Activated T-helper 2 cell treated with anti-CD3 and anti-CD28 coated beads, Interferon-gamma antibody, Interleukin-2, Interleukin-4, amounts not matched to agents 10 μg/mL and 5 μg/mL and 100 μg/mL, durations not matched to agents 14 hours and 24 hours and 36 hours (primary cell): ENCODE data around the gene PTGER3. TPM values are rescaled to one million over a fixed set of nuclear protein-coding genes. Genes with fewer than 3 reads are reported as not detected.

Experiments used
- DNase-seq: peaks from one replicate; pipeline ENCODE4 v3.0.0; 2021; ENCODE audit warnings: low spot score
- H3K27ac Mint-ChIP-seq: one replicate; pipeline ENCODE4 v1.8.0; 2021; ENCODE audit warnings: mixed read lengths
- H3K27me3 Mint-ChIP-seq: one replicate; pipeline ENCODE4 v1.8.0; 2021; ENCODE audit warnings: low read depth, mixed read lengths
- H3K36me3 Mint-ChIP-seq: one replicate; pipeline ENCODE4 v1.8.0; 2021; ENCODE audit warnings: low read depth, mixed read lengths
- H3K4me1 Mint-ChIP-seq: one replicate; pipeline ENCODE4 v1.8.0; 2021; ENCODE audit warnings: low read depth, mixed read lengths
- H3K4me3 Mint-ChIP-seq: one replicate; pipeline ENCODE4 v1.8.0; 2021; ENCODE audit warnings: low read depth, mild to moderate bottlenecking, moderate library complexity, mixed read lengths
- H3K9me3 Mint-ChIP-seq: one replicate; pipeline ENCODE4 v1.8.0; 2021; ENCODE audit warnings: mixed read lengths
- intact Hi-C: fragments of 100-400 bp; cut with micrococcal nuclease; formaldehyde crosslinking; loops from one replicate; pipeline ENCODE4 v1.15.1; 2023
- total RNA-seq: library from RNA; stranded (reverse); gene quantifications from 2 replicates; pipeline ENCODE4 v1.2.3, GENCODE V29; 2022

The PTGER3 gene
- total RNA-seq, 1 donor from 2014 or later = 0.43 TPM

- H3K27me3 Mint-ChIP-seq = peaks cover 49% of the 10 kb centered on the region
- intact Hi-C loops = loop anchor here (5.0 to 10.0 kb wide), 2 partner anchors 130 to 278 kb away; no protein-coding TSS in a partner anchor
These were observed 2.8 kb downstream of the PTGER3 start for GRCh38 chr1:71044833-71045232.

GRCh38 chr1:71043065-71043464, 4.6 kb downstream of the PTGER3 start:
- H3K4me1 Mint-ChIP-seq = peaks cover 25% of the 10 kb centered on the region
- H3K4me3 Mint-ChIP-seq = no peak overlapping the region
- H3K9me3 Mint-ChIP-seq = no peaks in the 10 kb centered on the region
- intact Hi-C loops = loop anchor here (10.0 kb wide), 1 partner anchor 128 kb away; no protein-coding TSS in a partner anchor
- no peak overlapping the region for H3K27ac Mint-ChIP-seq
- H3K27me3 Mint-ChIP-seq = peaks cover 45% of the 10 kb centered on the region
- no peak for DNase-seq
- H3K36me3 Mint-ChIP-seq = no peaks in the 10 kb centered on the region

More at GRCh38 chr1:71044833-71045232, 2.8 kb downstream of the PTGER3 start:
- no peaks in the 10 kb centered on the region for H3K9me3 Mint-ChIP-seq
- DNase-seq = no peak
- no peak overlapping the region for H3K27ac Mint-ChIP-seq
- H3K4me3 Mint-ChIP-seq = no peak overlapping the region
- H3K36me3 Mint-ChIP-seq = no peaks in the 10 kb centered on the region
- peaks cover 23% of the 10 kb centered on the region for H3K4me1 Mint-ChIP-seq

- peaks cover 36% of the 10 kb centered on the region for H3K27me3 Mint-ChIP-seq
- no peak for DNase-seq
- no peaks in the 10 kb centered on the region for H3K36me3 Mint-ChIP-seq
- no peaks in the 10 kb centered on the region for H3K9me3 Mint-ChIP-seq
- intact Hi-C loops = loop anchor here (10.0 kb wide), 1 partner anchor 127 kb away; no protein-coding TSS in a partner anchor
- no peak overlapping the region for H3K27ac Mint-ChIP-seq
- H3K4me3 Mint-ChIP-seq = no peak overlapping the region
- H3K4me1 Mint-ChIP-seq = peaks cover 31% of the 10 kb centered on the region
These were observed 5.8 kb downstream of the PTGER3 start for GRCh38 chr1:71041806-71042205.

GRCh38 chr1:71039661-71040262, 7.9 kb downstream of the PTGER3 start:
- Mint-ChIP-seq H3K4me1 (peaks cover 27% of the 10 kb centered on the region), H3K27ac (no peak overlapping the region), H3K36me3 (no peaks in the 10 kb centered on the region), H3K9me3 (no peaks in the 10 kb centered on the region), H3K4me3 (no peak overlapping the region), H3K27me3 (peaks cover 27% of the 10 kb centered on the region)
- intact Hi-C loops = loop anchor here (10.0 kb wide), 1 partner anchor 125 kb away; no protein-coding TSS in a partner anchor
- no peak for DNase-seq

- Mint-ChIP-seq H3K4me3 (no peak overlapping the region), H3K4me1 (peaks cover 27% of the 10 kb centered on the region), H3K36me3 (no peaks in the 10 kb centered on the region), H3K27ac (no peak overlapping the region), H3K27me3 (peaks cover 24% of the 10 kb centered on the region), H3K9me3 (no peaks in the 10 kb centered on the region)
- DNase-seq = no peak
- intact Hi-C loops = no loop called here
These were observed 8.7 kb downstream of the PTGER3 start for GRCh38 chr1:71038942-71039341.

- intact Hi-C loops = no loop called here
- Mint-ChIP-seq H3K4me1 (peaks cover 27% of the 10 kb centered on the region), H3K36me3 (no peaks in the 10 kb centered on the region), H3K4me3 (no peak overlapping the region), H3K27ac (peak overlapping the region; percentile 37), H3K27me3 (peaks cover 28% of the 10 kb centered on the region), H3K9me3 (no peaks in the 10 kb centered on the region)
- no peak for DNase-seq
These were observed 9.6 kb downstream of the PTGER3 start for GRCh38 chr1:71037829-71038620.

GRCh38 chr1:71037066-71037465, 10.6 kb downstream of the PTGER3 start:
- intact Hi-C loops = no loop called here
- H3K27me3 Mint-ChIP-seq = peaks cover 30% of the 10 kb centered on the region
- no peaks in the 10 kb centered on the region for H3K9me3 Mint-ChIP-seq
- H3K27ac Mint-ChIP-seq = no peak overlapping the region
- peaks cover 27% of the 10 kb centered on the region for H3K4me1 Mint-ChIP-seq
- no peaks in the 10 kb centered on the region for H3K36me3 Mint-ChIP-seq
- no peak overlapping the region for H3K4me3 Mint-ChIP-seq
- no peak for DNase-seq

- Mint-ChIP-seq H3K9me3 (no peaks in the 10 kb centered on the region), H3K27me3 (peaks cover 20% of the 10 kb centered on the region), H3K4me3 (no peak overlapping the region), H3K4me1 (peaks cover 16% of the 10 kb centered on the region), H3K36me3 (no peaks in the 10 kb centered on the region), H3K27ac (no peak overlapping the region)
- intact Hi-C loops = no loop called here
- no peak for DNase-seq
These were observed 14.5 kb downstream of the PTGER3 start for GRCh38 chr1:71033136-71033535.

- Mint-ChIP-seq H3K36me3 (no peaks in the 10 kb centered on the region), H3K9me3 (no peaks in the 10 kb centered on the region), H3K27me3 (peaks cover 20% of the 10 kb centered on the region), H3K4me3 (no peak overlapping the region), H3K27ac (no peak overlapping the region), H3K4me1 (peaks cover 6% of the 10 kb centered on the region)
- no peak for DNase-seq
- intact Hi-C loops = no loop called here
These were observed 16.2 kb downstream of the PTGER3 start for GRCh38 chr1:71031426-71031825.

GRCh38 chr1:71030026-71030425, 17.6 kb downstream of the PTGER3 start:
- Mint-ChIP-seq H3K27ac (no peak overlapping the region), H3K4me1 (peaks cover 3% of the 10 kb centered on the region), H3K9me3 (no peaks in the 10 kb centered on the region), H3K4me3 (no peak overlapping the region), H3K36me3 (no peaks in the 10 kb centered on the region), H3K27me3 (peaks cover 15% of the 10 kb centered on the region)
- intact Hi-C loops = no loop called here
- no peak for DNase-seq

- Mint-ChIP-seq H3K36me3 (no peaks in the 10 kb centered on the region), H3K4me3 (no peak overlapping the region), H3K9me3 (no peaks in the 10 kb centered on the region), H3K27ac (no peak overlapping the region), H3K4me1 (peaks cover 3% of the 10 kb centered on the region), H3K27me3 (peaks cover 15% of the 10 kb centered on the region)
- intact Hi-C loops = no loop called here
- no peak for DNase-seq
These were observed 18.6 kb downstream of the PTGER3 start for GRCh38 chr1:71028981-71029380.

- DNase-seq = no peak
- H3K4me3 Mint-ChIP-seq = no peak overlapping the region
- H3K27ac Mint-ChIP-seq = no peak overlapping the region
- no peaks in the 10 kb centered on the region for H3K36me3 Mint-ChIP-seq
- intact Hi-C loops = no loop called here
- H3K27me3 Mint-ChIP-seq = peaks cover 10% of the 10 kb centered on the region
- no peaks in the 10 kb centered on the region for H3K9me3 Mint-ChIP-seq
- peaks cover 3% of the 10 kb centered on the region for H3K4me1 Mint-ChIP-seq
These were observed 19.6 kb downstream of the PTGER3 start for GRCh38 chr1:71027991-71028390.

GRCh38 chr1:71026093-71026492, 21.5 kb downstream of the PTGER3 start:
- intact Hi-C loops = no loop called here
- Mint-ChIP-seq H3K27ac (no peak overlapping the region), H3K27me3 (peaks cover 10% of the 10 kb centered on the region), H3K9me3 (no peaks in the 10 kb centered on the region), H3K36me3 (no peaks in the 10 kb centered on the region), H3K4me1 (peaks cover 3% of the 10 kb centered on the region), H3K4me3 (no peak overlapping the region)
- DNase-seq = no peak
